Naive thymus-derived CD8-positive, alpha-beta T cell (primary cell): ENCODE data around the gene MRPL2. TPM values are rescaled to one million over a fixed set of nuclear protein-coding genes. Genes with fewer than 3 reads are reported as not detected.
A peak's percentile ranks its signal among the peaks of the same experiment; 100 is the strongest.

Source experiments
- ATAC-seq, 2 donors: fragments of 150-1000 bp; cut with Tn5 transposase in 1 of 2; sonication (Bioruptor Pico), chemical (Tn5 transposase) in 1 of 2; 1 replicate in 1 of 2; 2 replicates in 1 of 2; pipeline ENCODE4 v1.10.0; 2021; ENCODE audit warnings: mild to moderate bottlenecking in 2 of 2, moderate library complexity in 2 of 2
- POLR2A ChIA-PET: fragments of 350-600 bp; sonication (Branson Sonifier 250); formaldehyde crosslinking; loops from one replicate; lab custom pipeline; 2021; ENCODE audit warnings: antibody characterized with exemption; lab: Charles Lee
- DNase-seq, 10 donors: peaks; one replicate each; pipeline versions ENCODE4 v3.0.0 to v3.0.0-alpha.2; 2020 to 2022
- H3K27ac Mint-ChIP-seq, 10 donors: one replicate each; pipeline ENCODE4 v1.8.0; 2020 to 2022; ENCODE audit warnings: mild to moderate bottlenecking in 10 of 10, mixed read lengths in 10 of 10, moderate library complexity in 4 of 10, inconsistent platforms in 1 of 10
- H3K27me3 Mint-ChIP-seq, 5 donors: one replicate each; pipeline ENCODE4 v1.8.0; 2021 to 2022; ENCODE audit warnings: mixed read lengths in 5 of 5
- H3K36me3 Mint-ChIP-seq, 3 donors: one replicate each; pipeline ENCODE4 v1.8.0; 2020 to 2022; ENCODE audit warnings: mixed read lengths in 3 of 3, mild to moderate bottlenecking in 2 of 3, inconsistent platforms in 1 of 3
- H3K4me1 Mint-ChIP-seq, 4 donors: one replicate each; pipeline ENCODE4 v1.8.0; 2021 to 2022; ENCODE audit warnings: mixed read lengths in 4 of 4
- H3K4me3 Mint-ChIP-seq, 10 donors: one replicate each; pipeline ENCODE4 v1.8.0; 2020 to 2022; ENCODE audit warnings: mild to moderate bottlenecking in 10 of 10, mixed read lengths in 10 of 10, moderate library complexity in 6 of 10, inconsistent platforms in 1 of 10
- H3K9me3 Mint-ChIP-seq, 9 donors: one replicate each; pipeline ENCODE4 v1.8.0; 2020 to 2022; ENCODE audit warnings: mixed read lengths in 9 of 9, mild to moderate bottlenecking in 3 of 9, inconsistent platforms in 1 of 9, moderate library complexity in 1 of 9
- polyA plus RNA-seq, 3 donors: library from polyadenylated mRNA; unstranded; fragments of 300-500 nt; fragmentation: Illumina TruSeq; gene quantifications; one replicate each; pipeline ENCODE4 v1.2.3, GENCODE V29; 2021
- total RNA-seq, 8 experiments: library from RNA in 2 of 8; stranded (reverse) in 2 of 8; gene quantifications; one replicate each; pipeline ENCODE4 v1.2.3 and lab custom pipeline; 2021 to 2026

Gene MRPL2
- total and polyA plus RNA-seq, 5 experiments from 2014 or later, result 40.7 to 69.9 (median 59.3) TPM

DNA sequence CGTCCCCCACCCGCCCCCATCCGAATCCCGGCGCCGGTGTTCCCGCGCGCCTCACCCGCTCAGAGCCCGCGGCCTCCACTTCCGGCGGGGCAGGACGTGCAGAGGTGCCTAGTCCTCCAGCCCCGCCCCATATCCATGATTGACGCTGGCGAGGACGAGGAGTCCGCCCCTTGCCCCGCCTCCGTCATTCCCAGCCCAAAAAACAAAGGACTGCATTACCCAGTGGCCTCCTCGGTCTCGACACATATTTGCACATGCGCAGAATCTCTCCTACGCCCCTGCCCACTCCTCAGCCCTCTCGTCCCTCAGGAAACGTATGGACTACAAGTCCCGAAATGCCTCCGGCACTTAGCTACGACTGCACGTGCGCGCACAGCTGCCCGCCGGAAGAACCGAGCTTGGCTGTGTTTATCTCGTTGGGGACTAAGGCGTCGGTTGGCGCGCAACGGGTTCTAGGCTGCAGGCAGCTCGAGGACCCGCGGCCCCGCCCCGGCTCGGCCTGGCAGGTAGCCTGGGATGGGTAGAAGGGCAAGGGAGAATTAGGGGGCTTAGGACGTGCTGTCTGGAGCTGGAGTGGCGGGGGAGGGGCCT is 45.3 kb downstream of the MRPL2 start, which contains the start of the genes KLHDC3 and MEA1:
Gene KLHDC3 (plus strand): TSS at position 407 of the 591 bp plus-strand sequence. CDS start 2,944 bp downstream, outside the sequence.
Gene MEA1 (minus strand): TSS at position 104 of the 591 bp plus-strand sequence. CDS start 133 bp downstream, outside the sequence.
- H3K36me3 Mint-ChIP-seq, result peaks cover 0 to 58% (median 4%) of the 10 kb centered on the region in 3 donors
- peak; percentile 93 to 100 (median 99) for DNase-seq
- POLR2A ChIA-PET, result interaction anchor here (0.6 to 7.8 kb wide), 27 partner anchors 9 to 1227 kb away, joined by 3 to 109 read pairs (median 4); partner anchors contain the start of genes ABCC10, CNPY3, CUL7 and KLC4
- H3K9me3 Mint-ChIP-seq, result no peaks in the 10 kb centered on the region
- H3K27ac Mint-ChIP-seq, result peak within 1 kb of the TSS; percentile 82 to 98 (median 95)
- H3K27me3 Mint-ChIP-seq, result no peaks in the 10 kb centered on the region
- peak within 1 kb of the TSS; percentile 89 to 97 (median 94) for H3K4me3 Mint-ChIP-seq
- ATAC-seq, result peak; percentile 92
- H3K4me1 Mint-ChIP-seq, result peaks cover 52 to 82% (median 68%) of the 10 kb centered on the region in 4 donors

- Mint-ChIP-seq H3K4me3 (peak overlapping the region; percentile 89 to 97 (median 94)), H3K9me3 (no peaks in the 10 kb centered on the region), H3K27ac (peak overlapping the region; percentile 82 to 98 (median 95)), H3K36me3 (peaks cover 0 to 58% (median 2%) of the 10 kb centered on the region in 3 donors), H3K27me3 (no peaks in the 10 kb centered on the region), H3K4me1 (peaks cover 49 to 80% (median 66%) of the 10 kb centered on the region in 4 donors)
- DNase-seq (no peak), ATAC-seq (no peak)
- POLR2A ChIA-PET, result interaction anchor here (0.5 to 7.8 kb wide), 21 partner anchors 9 to 1226 kb away, joined by 3 to 109 read pairs (median 4); partner anchors contain the start of genes ABCC10, CNPY3, CUL7 and KLC4
Observed at GRCh38 chr6:43013097-43013842, 46.0 kb downstream of the MRPL2 start.

DNA sequence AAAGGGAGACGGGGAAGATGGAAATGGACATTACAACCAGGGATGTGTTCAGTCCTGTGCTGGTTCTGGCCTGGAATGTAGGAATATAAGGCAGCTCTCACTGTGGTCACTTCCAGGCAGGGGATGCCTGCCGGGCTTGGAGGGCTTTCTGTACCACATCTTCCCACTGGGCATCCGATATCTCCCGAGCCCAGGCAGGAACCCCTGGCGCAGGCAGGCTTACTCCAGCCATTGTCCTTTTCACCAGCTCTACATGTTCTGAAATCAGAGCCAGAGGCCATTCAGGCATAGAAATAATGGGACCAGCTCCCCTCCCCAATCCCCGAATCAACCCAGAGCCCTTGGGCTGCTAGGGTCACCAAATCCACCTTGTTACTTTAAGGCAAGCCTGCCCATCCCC is 46.9 kb downstream of the MRPL2 start:
- Mint-ChIP-seq H3K4me1 (peaks cover 41 to 71% (median 60%) of the 10 kb centered on the region in 4 donors), H3K36me3 (peaks cover 0 to 59% (median 2%) of the 10 kb centered on the region in 3 donors)
- no peak for ATAC-seq

GRCh38 chr6:43011207-43011606 is 48.0 kb downstream of the MRPL2 start:
- POLR2A ChIA-PET, result interaction anchor here (0.8 to 7.8 kb wide), 9 partner anchors 9 to 121 kb away, joined by 3 to 109 read pairs (median 5); partner anchors contain the start of genes CNPY3, KLC4, MRPL2 and PEX6
- Mint-ChIP-seq H3K36me3 (peaks cover 0 to 59% (median 2%) of the 10 kb centered on the region in 3 donors), H3K27ac (peak overlapping the region in 5 of 10 donors; percentile 31 to 82 (median 48))

More for the DNA sequence above, 46.9 kb downstream of the MRPL2 start:
- peak overlapping the region; percentile 82 to 98 (median 95) for H3K27ac Mint-ChIP-seq
- H3K9me3 Mint-ChIP-seq, result no peaks in the 10 kb centered on the region
- peak overlapping the region; percentile 89 to 97 (median 94) for H3K4me3 Mint-ChIP-seq
- H3K27me3 Mint-ChIP-seq, result no peaks in the 10 kb centered on the region
- POLR2A ChIA-PET, result interaction anchor here (0.6 to 7.8 kb wide), 8 partner anchors 25 to 634 kb away, joined by 3 to 109 read pairs (median 28); partner anchors contain the start of genes CNPY3, KLC4, MRPL2 and PEX6
- no peak for DNase-seq

GRCh38 chr6:43009124-43009523 is 50.1 kb downstream of the MRPL2 start:
- ATAC-seq, result no peak
- peak overlapping the region in 8 of 10 donors; percentile 13 to 66 (median 43) for H3K27ac Mint-ChIP-seq
- no peak overlapping the region for H3K4me3 Mint-ChIP-seq
- POLR2A ChIA-PET, result interaction anchor here (1.9 kb wide), 1 partner anchor 25 kb away, joined by 7 read pairs; the partner anchor contains the start of gene PPP2R5D
- peaks cover 0 to 67% (median 2%) of the 10 kb centered on the region in 3 donors for H3K36me3 Mint-ChIP-seq
- H3K9me3 Mint-ChIP-seq, result no peaks in the 10 kb centered on the region
- no peaks in the 10 kb centered on the region for H3K27me3 Mint-ChIP-seq
- peaks cover 25 to 45% (median 34%) of the 10 kb centered on the region in 4 donors for H3K4me1 Mint-ChIP-seq
- peak in 5 of 10 donors; percentile 16 to 44 (median 37) for DNase-seq

More at GRCh38 chr6:43011207-43011606, 48.0 kb downstream of the MRPL2 start:
- DNase-seq, result no peak
- peak overlapping the region in 5 of 10 donors; percentile 22 to 63 (median 48) for H3K4me3 Mint-ChIP-seq
- no peaks in the 10 kb centered on the region for H3K27me3 Mint-ChIP-seq
- no peaks in the 10 kb centered on the region for H3K9me3 Mint-ChIP-seq
- ATAC-seq, result no peak
- H3K4me1 Mint-ChIP-seq, result peaks cover 34 to 60% (median 49%) of the 10 kb centered on the region in 4 donors

GRCh38 chr6:43007126-43007525 is 52.1 kb downstream of the MRPL2 start:
- DNase-seq (no peak), ATAC-seq (no peak)
- Mint-ChIP-seq H3K4me3 (no peak overlapping the region), H3K27ac (peak overlapping the region in 2 of 10 donors; percentile 30 to 53), H3K27me3 (no peaks in the 10 kb centered on the region), H3K4me1 (peaks cover 11 to 29% (median 15%) of the 10 kb centered on the region in 4 donors), H3K9me3 (no peaks in the 10 kb centered on the region), H3K36me3 (peaks cover 0 to 64% (median 2%) of the 10 kb centered on the region in 3 donors)
- POLR2A ChIA-PET, result interaction anchor here (1.2 to 2.7 kb wide), 3 partner anchors 13 to 77 kb away, joined by 3 to 10 read pairs (median 5); partner anchors contain the start of genes CNPY3 and PEX6

- Mint-ChIP-seq H3K4me1 (peaks cover 3 to 21% (median 8%) of the 10 kb centered on the region in 4 donors), H3K36me3 (peaks cover 0 to 55% (median 2%) of the 10 kb centered on the region in 3 donors), H3K27me3 (no peaks in the 10 kb centered on the region), H3K4me3 (no peak overlapping the region), H3K9me3 (no peaks in the 10 kb centered on the region), H3K27ac (peak overlapping the region in 2 of 10 donors; percentile 6 to 60)
- DNase-seq (no peak), ATAC-seq (no peak)
- POLR2A ChIA-PET, result interaction anchor here (0.5 to 2.7 kb wide), 4 partner anchors 22 to 76 kb away, joined by 4 to 10 read pairs (median 6); partner anchors contain the start of genes CNPY3 and PEX6
Observed at GRCh38 chr6:43006251-43006650, 53.0 kb downstream of the MRPL2 start.

DNA sequence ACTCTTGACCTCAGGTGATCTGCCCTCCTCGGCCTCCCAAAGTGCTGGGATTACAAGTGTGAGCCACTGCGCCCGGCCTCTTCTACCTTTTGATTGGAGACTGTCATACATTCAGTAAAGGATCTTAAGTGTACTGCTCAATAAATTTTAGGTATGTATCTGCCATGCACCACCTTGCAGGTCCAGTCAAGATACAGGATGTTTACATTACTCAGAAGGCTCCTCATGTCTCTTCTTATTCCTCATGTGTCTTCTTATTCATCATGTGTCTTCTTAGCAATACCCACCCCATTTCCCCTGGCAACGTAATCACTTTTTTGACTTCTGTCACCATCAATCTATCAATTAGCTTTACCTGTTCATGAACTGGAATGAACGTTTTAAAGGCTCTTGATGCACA is 53.4 kb downstream of the MRPL2 start:
- Mint-ChIP-seq H3K27me3 (no peaks in the 10 kb centered on the region), H3K27ac (peak overlapping the region in 4 of 10 donors; percentile 6 to 60 (median 32)), H3K4me3 (no peak overlapping the region), H3K9me3 (no peaks in the 10 kb centered on the region), H3K36me3 (peaks cover 0 to 51% (median 2%) of the 10 kb centered on the region in 3 donors), H3K4me1 (peaks cover 3 to 17% (median 5%) of the 10 kb centered on the region in 4 donors)
- POLR2A ChIA-PET, result interaction anchor here (0.5 to 2.7 kb wide), 4 partner anchors 22 to 76 kb away, joined by 4 to 10 read pairs (median 6); partner anchors contain the start of genes CNPY3 and PEX6
- DNase-seq (no peak), ATAC-seq (no peak)

Other genes with a start within 250 kb of the MRPL2 start
- gene RPL7L1, start 179.8 kb downstream of the MRPL2 start, total RNA-seq, result 100 to 1,000 TPM; 113 to 135 TPM
- 10 to 100 TPM; 65.3 to 87.9 (median 67.4) TPM for gene RPL7L1, start 179.8 kb downstream of the MRPL2 start, polyA plus RNA-seq
- gene PTCRA, start 143.4 kb downstream of the MRPL2 start, total RNA-seq, result not detected
- gene PTCRA, start 143.4 kb downstream of the MRPL2 start, polyA plus RNA-seq, result not detected
- gene CNPY3, start 130.0 kb downstream of the MRPL2 start, total RNA-seq, result 100 to 1,000 TPM; 102 to 103 TPM
- 100 to 1,000 TPM in 2 of 3 donors, 10 to 100 TPM in 1; 90.3 to 158 (median 124) TPM for gene CNPY3, start 130.0 kb downstream of the MRPL2 start, polyA plus RNA-seq
- 1 to 10 TPM; 1.9 to 2.1 TPM for gene GNMT, start 98.7 kb downstream of the MRPL2 start, total RNA-seq
- under 1 TPM in 2 of 3 donors, not detected in 1; 0.19 to 0.34 TPM for gene GNMT, start 98.7 kb downstream of the MRPL2 start, polyA plus RNA-seq
- gene PEX6, start 80.3 kb downstream of the MRPL2 start, total RNA-seq, result 10 to 100 TPM; 34.5 to 38.3 TPM
- 10 to 100 TPM; 17.6 to 30.8 (median 23.6) TPM for gene PEX6, start 80.3 kb downstream of the MRPL2 start, polyA plus RNA-seq
- 10 to 100 TPM; 27.0 to 32.4 TPM for gene PPP2R5D, start 74.9 kb downstream of the MRPL2 start, total RNA-seq
- gene PPP2R5D, start 74.9 kb downstream of the MRPL2 start, polyA plus RNA-seq, result 10 to 100 TPM; 11.6 to 29.8 (median 17.6) TPM
- gene MEA1, start 45.5 kb downstream of the MRPL2 start, total RNA-seq, result 10 to 100 TPM; 33.9 to 38.4 TPM
- 10 to 100 TPM; 73.4 to 90.9 (median 77.5) TPM for gene MEA1, start 45.5 kb downstream of the MRPL2 start, polyA plus RNA-seq
- gene KLHDC3, start 45.2 kb downstream of the MRPL2 start, total RNA-seq, result 10 to 100 TPM; 71.6 to 77.3 TPM
- 100 to 1,000 TPM; 107 to 136 (median 117) TPM for gene KLHDC3, start 45.2 kb downstream of the MRPL2 start, polyA plus RNA-seq
- 10 to 100 TPM; 53.9 to 55.5 TPM for gene RRP36, start 37.8 kb downstream of the MRPL2 start, total RNA-seq
- gene RRP36, start 37.8 kb downstream of the MRPL2 start, polyA plus RNA-seq, result 10 to 100 TPM; 52.7 to 74.5 (median 57.8) TPM
- gene CUL7, start 5.6 kb downstream of the MRPL2 start, total RNA-seq, result 10 to 100 TPM; 13.2 to 14.4 TPM
- 1 to 10 TPM; 1.6 to 3.5 (median 1.6) TPM for gene CUL7, start 5.6 kb downstream of the MRPL2 start, polyA plus RNA-seq
- gene KLC4, start 197 bp upstream of the MRPL2 start, total RNA-seq, result 10 to 100 TPM; 57.2 to 64.6 TPM
- gene KLC4, start 197 bp upstream of the MRPL2 start, polyA plus RNA-seq, result 10 to 100 TPM in 2 of 3 donors, 1 to 10 TPM in 1; 9.9 to 12.7 (median 10.9) TPM
- 10 to 100 TPM; 19.4 to 22.2 TPM for gene PTK7, start 16.9 kb upstream of the MRPL2 start, total RNA-seq
- gene PTK7, start 16.9 kb upstream of the MRPL2 start, polyA plus RNA-seq, result 10 to 100 TPM in 1 of 3 donors, 1 to 10 TPM in 1, not detected in 1; 6.5 to 10.3 TPM
- 10 to 100 TPM; 26.5 to 27.3 TPM for gene SRF, start 111.8 kb upstream of the MRPL2 start, total RNA-seq
- 1 to 10 TPM; 3.9 to 6.9 (median 5.2) TPM for gene SRF, start 111.8 kb upstream of the MRPL2 start, polyA plus RNA-seq
- 100 to 1,000 TPM; 101 to 110 TPM for gene CUL9, start 122.8 kb upstream of the MRPL2 start, total RNA-seq
- 10 to 100 TPM in 2 of 3 donors, 1 to 10 TPM in 1; 6.8 to 10.4 (median 10.3) TPM for gene CUL9, start 122.8 kb upstream of the MRPL2 start, polyA plus RNA-seq
- 10 to 100 TPM; 45.9 to 53.8 TPM for gene DNPH1, start 170.0 kb upstream of the MRPL2 start, total RNA-seq
- 100 to 1,000 TPM; 109 to 173 (median 121) TPM for gene DNPH1, start 170.0 kb upstream of the MRPL2 start, polyA plus RNA-seq
- not detected for gene TTBK1, start 184.0 kb upstream of the MRPL2 start, total RNA-seq
- not detected for gene TTBK1, start 184.0 kb upstream of the MRPL2 start, polyA plus RNA-seq
- gene SLC22A7, start 238.8 kb upstream of the MRPL2 start, total RNA-seq, result not detected
- gene SLC22A7, start 238.8 kb upstream of the MRPL2 start, polyA plus RNA-seq, result not detected
- 1 to 10 TPM; 4.1 to 5.3 TPM for gene CRIP3, start 249.4 kb upstream of the MRPL2 start, total RNA-seq
- gene CRIP3, start 249.4 kb upstream of the MRPL2 start, polyA plus RNA-seq, result not detected